ENCODE measurements around the gene PRRC2B.

PRRC2B gene

DNA sequence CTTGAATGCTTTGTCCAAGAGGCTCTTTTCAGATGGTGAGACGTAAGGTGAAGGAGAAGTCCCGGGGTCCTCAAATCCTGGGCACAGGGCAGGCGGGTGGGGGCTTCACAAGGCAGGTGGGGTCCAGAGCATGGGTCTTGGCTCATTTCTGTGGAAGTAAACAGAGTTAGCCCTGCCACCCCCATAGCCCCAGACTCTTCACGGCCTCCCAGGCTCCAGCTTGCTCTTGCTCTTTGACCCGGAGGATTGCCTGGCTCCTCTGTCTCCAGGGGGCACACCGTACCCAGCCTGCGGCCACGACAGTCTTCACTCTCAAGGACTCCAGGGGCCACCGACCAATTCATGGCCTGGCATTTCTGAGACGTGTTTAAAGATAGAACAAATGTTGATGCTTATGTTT lies 80.0 kb downstream of the PRRC2B start:
- no peak for DNase-seq

GRCh38 chr9:131474711-131475110 lies 80.8 kb downstream of the PRRC2B start:
- no peak for DNase-seq

GRCh38 chr9:131475111-131475955 lies 81.4 kb downstream of the PRRC2B start:
- no peak for DNase-seq

GRCh38 chr9:131475956-131476776 lies 82.3 kb downstream of the PRRC2B start:
- DNase-seq: peak in 1 of 2 experiments; percentile 2

DNA sequence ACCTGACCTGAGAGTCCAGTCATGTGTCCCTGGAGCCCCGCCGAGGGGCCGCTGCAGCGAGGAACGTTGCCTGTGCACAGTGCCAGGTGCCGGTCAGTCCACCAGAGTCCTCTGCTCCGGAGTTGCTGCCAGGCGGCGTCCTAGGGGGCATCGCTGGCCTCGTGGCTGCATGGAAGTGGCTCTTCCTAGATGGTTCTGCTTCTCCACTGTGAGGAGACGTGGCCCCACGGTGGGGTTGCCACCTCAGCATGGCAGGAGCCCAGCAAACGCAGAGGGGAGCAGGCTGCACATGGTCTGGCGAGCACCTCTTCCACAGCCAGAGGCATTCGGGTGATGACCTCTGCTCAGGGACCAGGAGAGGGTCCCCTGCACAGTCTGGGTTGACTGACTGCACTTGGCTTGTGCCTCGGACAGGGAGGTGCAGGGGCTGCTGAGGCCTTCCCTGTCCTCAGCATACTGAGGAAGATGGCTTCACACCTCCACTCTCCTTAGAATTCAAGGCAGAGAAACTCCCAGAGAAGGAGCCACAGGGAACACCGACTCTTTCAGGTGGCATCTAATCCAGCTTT lies 83.0 kb downstream of the PRRC2B start:
- DNase-seq: no peak

- DNase-seq: no peak
These were observed 83.5 kb downstream of the PRRC2B start for GRCh38 chr9:131477367-131477766.

GRCh38 chr9:131477816-131478419 lies 84.0 kb downstream of the PRRC2B start:
- DNase-seq: no peak

DNA sequence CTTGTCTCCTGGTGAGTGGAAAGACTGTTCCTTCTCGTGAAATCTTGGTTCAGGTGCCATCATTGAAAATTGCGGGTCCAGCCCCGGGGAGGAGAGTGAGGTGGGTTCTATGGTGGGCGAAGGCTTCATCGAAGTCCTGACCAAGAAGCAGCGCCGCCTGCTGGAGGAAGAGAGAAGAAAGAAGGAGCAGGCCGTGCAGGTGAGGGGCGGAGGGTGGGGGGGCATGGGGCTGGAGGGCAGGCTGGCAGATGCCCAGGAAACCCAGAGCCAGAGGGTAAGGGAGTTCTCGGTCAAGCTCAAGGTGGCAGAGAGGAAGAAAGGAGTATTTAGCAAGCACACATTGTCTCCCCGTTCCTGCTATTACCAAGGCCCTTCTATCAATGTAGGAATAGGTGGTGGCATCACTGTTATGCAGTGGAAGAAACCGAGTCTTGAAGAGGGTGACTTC lies 84.6 kb downstream of the PRRC2B start:
- DNase-seq: peak; percentile 16 to 34

GRCh38 chr9:131478911-131479310 lies 85.0 kb downstream of the PRRC2B start:
- DNase-seq: no peak

DNA sequence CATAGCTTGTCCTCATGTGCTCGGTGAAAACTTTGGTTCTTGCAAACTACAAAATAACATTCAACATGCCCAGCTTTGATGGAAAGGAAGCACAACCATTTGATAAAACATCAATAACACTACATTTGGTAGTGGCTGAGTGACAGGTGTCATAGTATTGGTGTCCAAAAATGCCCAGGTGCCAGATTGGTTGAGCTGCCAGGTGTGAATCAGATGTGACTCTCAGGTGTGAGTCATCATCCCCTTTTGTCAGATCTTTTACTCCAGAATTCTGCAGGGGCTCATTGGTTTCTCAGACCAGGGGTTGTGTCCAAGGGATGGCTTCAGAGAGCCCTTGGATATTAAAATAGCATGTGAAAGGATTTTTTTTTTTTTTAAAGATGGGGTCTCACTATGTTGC lies 86.4 kb downstream of the PRRC2B start:
- DNase-seq: no peak

DNA sequence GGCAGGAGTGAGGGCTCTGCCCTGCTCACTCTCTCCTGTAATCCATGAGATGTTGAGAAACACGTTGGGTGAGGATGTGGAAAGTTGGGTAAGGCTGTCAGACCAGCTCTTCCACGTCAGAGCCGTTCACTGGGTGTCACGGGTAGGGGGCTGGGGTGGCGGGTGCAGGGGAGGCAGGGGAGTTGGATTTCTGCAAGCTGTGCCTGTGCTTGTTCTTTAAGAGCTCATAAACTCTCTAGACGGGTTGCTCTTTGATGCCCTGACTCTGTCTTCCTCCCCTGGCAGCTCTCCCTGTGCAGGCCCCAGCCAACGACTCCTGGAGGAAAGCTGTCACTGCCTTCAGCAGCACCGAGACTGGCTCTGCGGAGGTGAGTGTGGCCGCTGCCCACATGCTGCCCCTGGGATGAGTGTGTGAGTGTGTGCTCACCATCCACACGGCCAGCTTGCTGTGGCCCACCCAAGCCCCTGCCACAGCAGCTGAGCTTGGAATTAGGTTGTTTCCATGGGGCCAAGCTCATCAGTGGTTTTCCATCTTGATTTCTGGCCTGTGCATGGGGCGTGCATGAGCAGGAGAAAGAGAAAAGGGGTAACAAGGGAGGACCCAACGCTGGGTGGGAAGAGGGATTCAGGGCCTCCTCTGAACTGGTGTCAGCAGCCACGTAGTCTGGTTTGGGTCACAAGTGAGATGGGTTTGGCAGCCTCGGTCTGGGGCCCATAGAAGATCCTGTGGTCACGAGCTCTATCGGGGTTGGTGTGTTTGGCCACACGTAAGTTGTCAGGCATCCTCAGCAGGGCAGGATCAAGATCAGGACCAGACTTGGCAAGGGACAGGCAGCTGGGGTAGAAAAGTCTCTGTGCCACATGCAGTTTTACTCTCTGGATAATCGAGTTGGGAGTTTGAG lies 87.8 kb downstream of the PRRC2B start:
- no peak for DNase-seq

GRCh38 chr9:131482343-131483006 lies 88.6 kb downstream of the PRRC2B start:
- DNase-seq: no peak

DNA sequence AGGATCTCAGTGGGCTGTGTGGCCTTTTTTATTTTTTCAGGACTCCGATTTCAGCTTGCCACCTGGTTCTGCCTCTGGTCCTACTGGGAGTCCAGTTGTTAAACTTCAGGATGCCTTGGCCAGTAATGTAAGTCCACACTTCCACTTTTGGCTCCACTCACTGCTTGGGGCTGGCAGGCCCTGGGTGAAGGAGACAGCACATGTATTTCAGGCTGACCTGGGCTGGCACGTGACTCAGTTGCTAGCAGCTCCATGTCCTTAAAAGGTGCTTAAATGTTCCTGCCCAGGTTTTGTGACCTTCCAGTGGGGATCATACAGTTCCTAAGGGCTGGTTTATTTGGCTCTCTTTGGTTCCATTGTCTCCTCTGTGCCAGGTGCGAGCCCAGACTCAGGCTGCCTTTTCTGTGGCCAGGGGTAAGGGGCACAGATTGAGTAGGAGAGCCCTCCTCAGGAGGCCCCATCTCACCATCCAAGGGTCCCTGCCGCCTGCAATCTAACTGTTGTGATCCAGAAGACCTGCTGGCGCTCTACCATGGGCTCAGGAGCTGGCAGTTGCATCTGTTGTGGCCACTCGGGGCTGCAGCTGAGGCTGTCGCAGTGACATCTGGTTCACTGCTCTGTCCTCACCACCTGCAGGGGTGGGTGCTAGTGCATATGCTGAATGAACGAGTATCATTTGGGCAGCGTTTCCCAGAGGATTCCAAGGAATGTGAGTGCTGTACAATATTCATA lies 89.6 kb downstream of the PRRC2B start:
- DNase-seq: no peak

- no peak for DNase-seq
These were observed 90.2 kb downstream of the PRRC2B start for GRCh38 chr9:131484051-131484445.

DNA sequence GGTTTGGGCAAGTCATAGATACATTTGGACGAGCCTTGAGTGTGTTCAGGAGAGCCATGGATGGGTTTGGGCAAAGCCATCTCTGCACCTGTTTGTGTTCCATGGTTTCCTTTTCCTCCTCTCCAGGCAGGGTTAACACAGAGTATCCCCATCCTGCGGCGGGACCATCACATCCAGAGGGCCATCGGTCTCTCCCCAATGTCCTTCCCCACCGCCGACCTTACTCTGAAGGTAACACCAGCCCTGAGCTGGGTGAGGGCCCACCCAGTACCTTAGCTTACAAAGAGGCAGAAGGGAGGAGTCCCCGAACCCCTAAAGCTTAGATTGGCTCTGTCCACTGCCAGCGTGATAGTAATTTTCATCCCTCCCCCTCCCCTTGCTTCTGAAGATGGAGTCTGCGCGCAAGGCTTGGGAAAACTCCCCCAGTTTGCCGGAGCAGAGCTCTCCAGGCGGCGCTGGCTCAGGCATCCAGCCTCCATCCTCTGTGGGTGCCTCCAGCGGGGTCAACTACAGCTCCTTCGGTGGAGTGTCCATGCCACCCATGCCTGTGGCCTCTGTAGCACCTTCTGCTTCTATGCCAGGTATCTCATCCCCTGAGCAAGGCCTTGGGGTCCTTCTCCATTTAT lies 90.8 kb downstream of the PRRC2B start:
- DNase-seq: no peak

GRCh38 chr9:131485206-131485605 lies 91.3 kb downstream of the PRRC2B start:
- no peak for DNase-seq

DNA sequence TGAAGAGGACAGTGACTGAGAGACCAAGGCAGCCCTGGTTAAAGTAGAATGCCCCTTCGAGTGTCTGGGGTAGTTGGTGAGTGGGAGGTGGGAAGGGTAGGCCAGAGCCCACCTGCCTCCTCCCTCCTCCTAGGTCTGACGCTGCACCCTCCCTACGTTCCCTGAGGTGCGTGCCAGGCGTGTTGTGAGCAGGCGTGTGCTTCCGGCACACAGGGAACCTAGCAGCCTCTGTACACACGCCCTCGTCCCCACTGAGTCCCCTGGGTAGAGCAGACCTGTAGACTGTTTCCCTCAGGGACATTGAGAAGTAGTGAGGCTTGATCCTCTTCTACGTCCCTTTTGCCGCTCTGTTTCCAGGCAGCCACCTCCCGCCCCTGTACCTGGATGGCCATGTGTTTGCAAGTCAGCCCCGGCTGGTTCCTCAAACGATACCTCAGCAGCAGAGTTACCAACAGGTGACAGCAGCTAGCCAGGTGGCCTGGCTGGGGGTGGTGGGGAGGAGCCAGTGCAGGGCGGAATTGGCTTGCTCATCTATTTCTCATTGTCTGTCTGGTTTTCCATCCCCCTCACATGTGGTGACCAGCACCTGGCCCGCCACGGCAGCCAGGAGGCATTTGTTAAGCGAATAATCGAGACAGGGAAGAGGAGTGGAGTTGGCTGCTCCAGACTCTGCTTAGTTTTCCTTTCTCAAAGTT lies 92.0 kb downstream of the PRRC2B start:
- no peak for DNase-seq

DNA sequence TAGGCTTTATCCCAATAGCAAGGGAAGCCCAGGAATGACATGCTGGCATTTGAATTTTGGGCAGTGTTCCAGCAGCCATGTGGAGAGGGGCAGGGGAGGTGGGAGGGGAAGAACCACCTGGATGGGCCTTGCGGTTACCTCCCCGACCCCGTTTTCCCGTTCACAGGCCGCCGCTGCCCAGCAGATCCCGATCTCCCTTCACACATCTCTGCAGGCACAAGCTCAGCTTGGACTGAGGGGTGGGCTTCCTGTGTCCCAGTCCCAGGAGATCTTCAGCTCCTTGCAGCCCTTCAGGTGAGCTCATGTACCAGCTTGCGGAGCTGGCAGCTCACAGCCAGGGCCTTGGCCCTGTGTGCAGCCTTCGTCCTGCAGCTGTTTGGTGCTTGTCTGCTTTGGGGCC lies 93.1 kb downstream of the PRRC2B start:
- DNase-seq: no peak

GRCh38 chr9:131487621-131488031 lies 93.7 kb downstream of the PRRC2B start:
- DNase-seq: no peak

DNA sequence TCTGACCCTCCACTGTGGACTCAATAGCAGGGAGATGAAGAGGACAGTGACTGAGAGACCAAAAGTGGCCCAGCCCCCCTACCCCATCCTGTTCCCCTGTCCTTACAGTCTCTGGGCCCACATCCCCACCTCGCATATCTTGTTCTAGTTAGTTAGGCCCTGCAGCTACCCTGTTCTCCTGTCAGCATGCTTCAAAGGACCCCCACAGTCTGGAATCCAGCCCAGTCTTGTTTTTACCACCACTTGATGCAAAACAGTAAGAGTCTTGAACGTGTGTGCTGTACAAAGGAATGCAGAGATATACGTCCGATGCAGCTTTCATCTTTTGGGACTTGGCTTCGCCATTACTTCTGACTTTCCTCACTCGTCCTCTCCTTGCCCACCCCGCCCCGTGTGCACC lies 96.6 kb downstream of the PRRC2B start:
- no peak for DNase-seq

Measured in Kasumi-1 (cell line).